ENCODE data around the gene TSPAN32.

TSPAN32 gene

DNA sequence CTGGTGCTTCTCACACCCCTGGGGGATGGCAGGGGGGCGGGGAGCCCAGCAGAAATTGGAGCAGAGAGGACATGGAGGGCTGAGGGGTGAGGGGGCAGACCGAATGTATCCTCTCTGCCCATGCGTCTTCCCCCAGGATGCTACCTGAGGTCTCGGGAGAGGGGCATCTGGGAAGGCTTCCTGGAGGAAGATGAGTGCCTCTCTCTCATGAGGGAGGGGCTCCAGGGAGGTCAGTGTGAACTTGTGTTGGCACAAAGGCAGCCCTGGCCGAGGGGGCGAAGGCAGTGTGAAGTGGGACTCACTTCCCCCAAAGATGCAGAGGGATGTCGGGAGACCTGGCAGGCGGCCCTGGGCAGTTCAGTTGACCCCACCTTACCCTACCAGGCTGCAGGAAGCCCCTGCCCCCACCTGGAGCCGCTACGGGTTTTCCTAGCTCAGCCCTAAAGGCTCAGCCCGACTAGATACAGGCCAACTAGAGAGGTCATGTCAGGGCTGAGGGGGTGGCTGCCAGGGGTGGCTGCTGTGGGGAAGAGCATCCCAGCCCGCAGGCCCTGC lies 41.8 kb upstream of the TSPAN32 start:
- TF ChIP-seq, protein P1, sequence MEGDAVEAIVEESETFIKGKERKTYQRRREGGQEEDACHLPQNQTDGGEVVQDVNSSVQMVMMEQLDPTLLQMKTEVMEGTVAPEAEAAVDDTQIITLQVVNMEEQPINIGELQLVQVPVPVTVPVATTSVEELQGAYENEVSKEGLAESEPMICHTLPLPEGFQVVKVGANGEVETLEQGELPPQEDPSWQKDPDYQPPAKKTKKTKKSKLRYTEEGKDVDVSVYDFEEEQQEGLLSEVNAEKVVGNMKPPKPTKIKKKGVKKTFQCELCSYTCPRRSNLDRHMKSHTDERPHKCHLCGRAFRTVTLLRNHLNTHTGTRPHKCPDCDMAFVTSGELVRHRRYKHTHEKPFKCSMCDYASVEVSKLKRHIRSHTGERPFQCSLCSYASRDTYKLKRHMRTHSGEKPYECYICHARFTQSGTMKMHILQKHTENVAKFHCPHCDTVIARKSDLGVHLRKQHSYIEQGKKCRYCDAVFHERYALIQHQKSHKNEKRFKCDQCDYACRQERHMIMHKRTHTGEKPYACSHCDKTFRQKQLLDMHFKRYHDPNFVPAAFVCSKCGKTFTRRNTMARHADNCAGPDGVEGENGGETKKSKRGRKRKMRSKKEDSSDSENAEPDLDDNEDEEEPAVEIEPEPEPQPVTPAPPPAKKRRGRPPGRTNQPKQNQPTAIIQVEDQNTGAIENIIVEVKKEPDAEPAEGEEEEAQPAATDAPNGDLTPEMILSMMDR (IDR thresholded peaks at IDR 0.05; ENCODE audit: control insufficient read depth, insufficient read depth, low read depth, low read length, missing control alignments) = no peak
- DNase-seq (ENCODE audit: low read depth) = no peak
- no peak overlapping the region for H3K4me3 ChIP-seq (ENCODE audit: control insufficient read depth, low read depth, low read length)

DNA sequence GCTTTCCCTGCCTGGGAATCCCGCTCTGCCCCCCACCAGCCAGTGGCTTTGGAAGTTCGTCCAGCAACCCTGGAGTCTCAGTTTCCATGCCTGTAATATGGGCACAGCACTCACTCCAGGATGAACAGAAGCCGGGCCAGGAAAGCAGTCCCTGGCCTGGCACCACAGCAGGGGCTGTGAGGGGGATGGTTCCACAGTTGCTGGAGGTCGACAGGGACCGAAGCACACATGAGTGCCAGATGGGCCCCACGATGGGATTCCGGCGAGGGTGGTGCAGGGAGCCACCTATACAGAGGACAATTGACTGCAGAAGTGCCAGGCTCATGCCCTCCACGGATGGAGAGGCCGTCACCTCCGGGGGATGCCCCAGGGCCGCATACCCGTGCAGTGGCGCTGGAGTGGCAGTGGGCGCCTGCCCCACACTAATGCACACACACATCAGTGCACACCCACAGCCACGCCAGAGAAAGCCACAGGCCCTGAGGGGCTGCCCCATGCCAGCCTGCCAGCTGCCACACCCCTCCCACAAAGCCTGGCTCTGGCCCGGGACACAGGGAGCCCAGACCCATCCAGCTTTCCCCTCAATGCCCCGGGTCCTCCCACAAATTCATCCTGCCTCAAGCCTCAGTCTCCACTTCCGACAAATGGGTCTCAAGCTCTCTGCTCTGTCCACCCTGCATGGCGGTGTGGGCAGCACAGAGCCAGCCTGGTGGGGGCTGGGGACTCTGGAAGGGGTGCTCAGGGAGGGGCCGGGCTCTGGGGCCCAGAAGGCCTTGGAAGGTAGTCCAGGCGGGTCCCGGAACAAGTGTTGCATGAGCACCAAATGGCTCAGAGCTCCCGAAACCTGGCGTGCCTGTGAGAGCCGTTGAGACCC lies 41.1 kb upstream of the TSPAN32 start:
- H3K4me3 ChIP-seq (ENCODE audit: control insufficient read depth, low read depth, low read length) = no peak overlapping the region
- TF ChIP-seq, protein P1 (IDR thresholded peaks at IDR 0.05; ENCODE audit: control insufficient read depth, insufficient read depth, low read depth, low read length, missing control alignments) = no peak
- DNase-seq (ENCODE audit: low read depth) = no peak

DNA sequence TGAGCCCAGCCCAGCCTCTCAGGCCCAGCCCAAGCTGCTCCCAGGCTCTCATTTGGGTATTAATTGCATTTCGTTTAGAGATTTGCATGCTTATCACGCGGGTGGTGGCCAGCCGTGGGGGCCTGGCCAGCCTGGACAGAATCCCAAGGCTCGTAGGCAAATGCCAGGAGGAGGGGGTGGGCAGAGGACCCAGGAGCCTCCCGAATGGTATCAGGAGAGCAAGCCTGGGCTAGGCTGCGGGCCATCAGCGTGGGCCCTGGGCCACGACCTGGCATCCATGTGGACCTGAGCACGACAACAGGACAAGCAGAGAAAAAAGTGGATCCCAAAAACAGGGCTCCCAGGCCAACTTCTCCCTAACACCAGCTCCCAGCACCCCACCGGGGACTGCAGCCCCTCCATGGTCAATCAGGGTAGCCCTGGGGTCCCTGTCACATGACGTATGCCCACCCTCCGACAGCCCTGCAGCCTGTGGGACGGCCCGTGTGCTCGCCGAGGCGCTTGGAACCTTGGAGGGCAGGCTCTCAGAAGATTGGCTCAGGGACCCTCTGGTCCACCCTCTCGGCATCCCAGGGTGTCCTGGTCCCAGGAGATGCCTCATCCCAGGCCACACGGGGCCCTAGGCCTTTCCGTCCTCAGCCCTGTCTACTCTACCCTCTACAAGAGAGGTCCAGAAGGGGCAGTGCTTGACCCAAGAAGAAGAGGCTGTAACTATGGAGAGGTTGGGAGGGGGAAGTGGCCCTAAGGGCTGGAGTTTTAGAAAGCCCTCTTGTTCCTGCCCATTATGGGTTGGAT lies 40.2 kb upstream of the TSPAN32 start:
- H3K4me3 ChIP-seq (ENCODE audit: control insufficient read depth, low read depth, low read length) = no peak overlapping the region
- DNase-seq (ENCODE audit: low read depth) = no peak
- TF ChIP-seq, protein P1 (IDR thresholded peaks at IDR 0.05; ENCODE audit: control insufficient read depth, insufficient read depth, low read depth, low read length, missing control alignments) = no peak

DNA sequence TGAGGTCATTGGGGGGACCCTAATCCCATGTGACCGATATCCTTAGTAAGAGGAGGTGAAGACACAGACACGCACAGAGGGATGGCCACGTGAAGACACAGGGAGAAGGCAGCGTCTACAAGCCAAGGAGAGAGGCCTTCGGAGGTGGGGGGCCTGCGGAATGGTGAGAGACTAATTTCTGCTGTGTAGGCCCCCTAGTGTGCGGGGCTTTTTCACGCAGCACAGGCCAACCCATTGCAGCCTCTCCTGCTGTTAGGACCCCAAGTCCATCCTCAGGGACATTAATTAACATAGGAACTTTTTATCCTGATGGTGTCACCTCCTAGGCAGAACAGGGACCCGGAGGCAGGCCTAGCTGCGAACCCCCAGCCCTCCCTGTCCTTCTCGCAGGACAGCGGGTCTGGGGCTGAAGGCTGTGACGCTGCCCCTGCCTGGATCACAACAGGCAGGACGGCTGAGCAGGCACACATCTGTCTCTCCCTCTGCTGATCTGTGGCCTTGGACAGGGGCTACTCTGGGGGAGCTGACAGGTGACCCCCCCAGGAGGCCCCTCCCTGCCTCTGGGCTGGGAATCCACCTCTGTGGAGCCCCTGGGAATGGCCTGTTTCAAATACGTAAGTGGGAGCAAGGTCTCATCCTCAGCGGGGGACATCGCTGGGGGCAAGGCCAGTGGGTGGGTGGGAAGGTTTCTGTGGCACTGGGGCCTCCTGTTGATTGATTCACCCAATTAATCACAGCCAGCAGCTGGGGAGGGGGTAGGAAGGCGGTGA lies 39.3 kb upstream of the TSPAN32 start:
- no peak overlapping the region for H3K4me3 ChIP-seq (ENCODE audit: control insufficient read depth, low read depth, low read length)
- TF ChIP-seq, protein P1 (IDR thresholded peaks at IDR 0.05; ENCODE audit: control insufficient read depth, insufficient read depth, low read depth, low read length, missing control alignments) = no peak
- no peak for DNase-seq (ENCODE audit: low read depth)

DNA sequence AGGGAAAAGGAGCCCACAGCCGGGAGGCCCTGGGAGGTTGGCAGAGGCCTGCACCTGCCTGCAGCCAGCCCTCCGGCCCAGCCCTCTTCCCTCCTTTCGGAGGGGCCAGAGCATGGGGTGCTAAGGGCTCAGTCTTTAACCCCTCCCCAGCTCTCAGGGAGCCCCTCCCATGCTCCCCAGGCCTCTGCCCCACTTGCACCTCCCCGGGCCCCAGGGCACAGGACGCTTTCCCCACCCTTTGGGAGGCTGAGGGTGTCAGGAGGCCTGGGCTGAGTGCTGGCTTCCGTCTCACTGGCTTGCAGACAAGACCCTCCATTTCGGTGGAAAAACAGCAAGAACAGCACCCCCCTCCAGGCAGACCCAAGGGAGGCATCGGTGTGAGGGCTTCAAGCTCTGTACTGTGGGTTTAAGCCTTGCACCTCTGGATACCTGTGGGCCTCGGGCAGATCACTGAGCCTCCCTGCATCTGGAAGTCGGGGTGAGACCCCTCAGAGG lies 38.7 kb upstream of the TSPAN32 start:
- no peak for DNase-seq (ENCODE audit: low read depth)
- TF ChIP-seq, protein P1 (IDR thresholded peaks at IDR 0.05; ENCODE audit: control insufficient read depth, insufficient read depth, low read depth, low read length, missing control alignments) = no peak
- H3K4me3 ChIP-seq (ENCODE audit: control insufficient read depth, low read depth, low read length) = no peak overlapping the region
